GM12873 (cell line): ENCODE measurements around the gene RAP1GDS1.

Experiments used
- TF ChIP-seq, protein P1 (sequence below): IDR thresholded peaks from 2 replicates; pipeline ENCODE4 v1.5.1; 2012; ENCODE audit warnings: low read depth, mild to moderate bottlenecking, moderate library complexity, low read length, control low read depth; ENCODE audit not compliant: insufficient read depth; ENCODE audit errors: missing control alignments

RAP1GDS1 gene

DNA sequence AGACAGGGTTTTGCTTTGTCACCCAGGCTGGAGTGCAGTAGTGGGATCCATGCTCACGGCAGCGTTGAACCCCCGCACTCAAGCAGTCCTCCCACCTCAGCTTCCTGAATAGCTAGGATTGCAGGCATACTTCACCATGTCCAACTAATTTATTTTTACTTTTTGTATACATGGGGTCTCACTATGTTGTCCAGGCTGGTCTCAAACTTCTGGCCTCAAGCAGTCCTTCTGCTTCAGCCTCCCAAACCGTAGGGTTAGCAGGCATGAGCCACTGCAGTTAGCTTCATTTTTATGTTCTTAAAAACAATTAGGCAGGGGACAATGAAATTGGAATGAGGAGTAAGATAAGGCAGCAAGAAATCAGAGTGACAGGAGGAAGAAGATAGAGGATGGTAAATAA is 50.5 kb downstream of the RAP1GDS1 start:
- TF ChIP-seq, protein P1, sequence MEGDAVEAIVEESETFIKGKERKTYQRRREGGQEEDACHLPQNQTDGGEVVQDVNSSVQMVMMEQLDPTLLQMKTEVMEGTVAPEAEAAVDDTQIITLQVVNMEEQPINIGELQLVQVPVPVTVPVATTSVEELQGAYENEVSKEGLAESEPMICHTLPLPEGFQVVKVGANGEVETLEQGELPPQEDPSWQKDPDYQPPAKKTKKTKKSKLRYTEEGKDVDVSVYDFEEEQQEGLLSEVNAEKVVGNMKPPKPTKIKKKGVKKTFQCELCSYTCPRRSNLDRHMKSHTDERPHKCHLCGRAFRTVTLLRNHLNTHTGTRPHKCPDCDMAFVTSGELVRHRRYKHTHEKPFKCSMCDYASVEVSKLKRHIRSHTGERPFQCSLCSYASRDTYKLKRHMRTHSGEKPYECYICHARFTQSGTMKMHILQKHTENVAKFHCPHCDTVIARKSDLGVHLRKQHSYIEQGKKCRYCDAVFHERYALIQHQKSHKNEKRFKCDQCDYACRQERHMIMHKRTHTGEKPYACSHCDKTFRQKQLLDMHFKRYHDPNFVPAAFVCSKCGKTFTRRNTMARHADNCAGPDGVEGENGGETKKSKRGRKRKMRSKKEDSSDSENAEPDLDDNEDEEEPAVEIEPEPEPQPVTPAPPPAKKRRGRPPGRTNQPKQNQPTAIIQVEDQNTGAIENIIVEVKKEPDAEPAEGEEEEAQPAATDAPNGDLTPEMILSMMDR: no peak

DNA sequence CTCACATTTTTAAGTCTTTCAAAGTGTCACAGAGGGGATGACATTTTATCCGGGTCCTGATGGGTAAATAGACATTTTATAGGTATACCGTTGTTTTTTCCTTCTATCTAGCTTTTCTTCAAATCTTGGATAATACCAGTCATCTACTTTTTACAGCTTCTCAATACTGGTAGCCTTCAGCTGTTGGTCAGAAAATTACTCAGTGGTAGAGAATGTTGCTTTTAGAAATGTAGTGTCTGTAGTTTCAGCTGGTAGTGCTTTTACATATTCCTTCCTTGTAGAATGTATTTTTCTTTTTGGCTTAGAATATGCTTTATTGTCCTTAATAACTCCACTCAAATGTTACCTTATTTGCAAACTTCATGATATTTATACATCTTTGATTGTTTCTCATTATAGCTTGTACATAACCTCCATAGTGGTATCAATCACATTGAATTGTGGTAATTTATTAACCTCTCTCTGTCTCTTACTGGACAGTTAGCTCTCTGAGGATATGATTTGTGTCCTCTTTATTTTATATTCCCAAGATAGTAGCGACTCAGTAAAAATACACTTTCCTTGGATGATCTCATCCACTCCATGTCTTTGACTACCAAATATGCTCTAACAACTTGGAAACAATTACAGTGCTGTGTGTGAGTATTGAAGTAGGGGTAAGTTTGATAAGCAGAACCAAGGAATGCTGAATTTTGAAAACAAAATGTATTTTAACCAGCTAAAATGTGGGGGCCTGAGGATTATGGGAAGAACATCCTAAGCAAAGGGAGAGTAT is 53.8 kb downstream of the RAP1GDS1 start:
- TF ChIP-seq, protein P1: no peak

DNA sequence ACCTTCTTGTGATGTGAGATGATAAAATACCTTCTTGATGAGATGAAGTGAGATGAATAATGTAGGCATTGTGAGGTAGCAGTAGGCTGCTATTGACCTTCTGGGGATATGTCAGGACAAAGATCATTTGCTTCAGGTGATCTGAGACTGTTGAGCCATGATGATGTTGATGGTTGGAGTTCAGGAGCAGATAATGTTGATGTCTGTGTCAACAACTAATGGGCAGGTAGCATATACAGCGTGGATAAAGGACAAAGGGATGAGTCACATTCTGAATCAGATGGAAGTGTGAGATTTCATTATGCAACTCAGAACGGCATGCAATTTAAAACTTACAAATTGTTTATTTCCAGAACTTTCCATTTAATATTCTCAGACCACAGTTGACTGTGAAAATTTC is 57.3 kb downstream of the RAP1GDS1 start:
- TF ChIP-seq, protein P1: no peak

DNA sequence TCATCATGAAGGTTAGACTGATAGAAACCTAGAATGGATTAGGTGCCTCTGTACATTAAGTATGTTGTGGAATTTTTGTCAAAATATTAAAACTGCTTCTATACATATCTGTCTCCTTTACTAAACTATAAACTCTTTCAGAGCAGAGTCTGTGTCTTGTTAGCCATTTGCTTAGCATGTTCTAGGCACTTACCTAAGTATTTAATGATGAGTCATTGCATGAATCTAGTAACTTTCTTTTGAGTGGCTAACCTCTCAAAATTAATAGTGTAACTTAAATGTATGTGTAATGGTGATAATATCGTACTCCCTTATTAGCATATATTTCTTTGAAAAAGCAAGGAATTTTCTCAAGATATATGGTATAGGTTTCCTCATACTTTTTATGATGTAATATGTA is 57.8 kb downstream of the RAP1GDS1 start:
- TF ChIP-seq, protein P1: no peak

DNA sequence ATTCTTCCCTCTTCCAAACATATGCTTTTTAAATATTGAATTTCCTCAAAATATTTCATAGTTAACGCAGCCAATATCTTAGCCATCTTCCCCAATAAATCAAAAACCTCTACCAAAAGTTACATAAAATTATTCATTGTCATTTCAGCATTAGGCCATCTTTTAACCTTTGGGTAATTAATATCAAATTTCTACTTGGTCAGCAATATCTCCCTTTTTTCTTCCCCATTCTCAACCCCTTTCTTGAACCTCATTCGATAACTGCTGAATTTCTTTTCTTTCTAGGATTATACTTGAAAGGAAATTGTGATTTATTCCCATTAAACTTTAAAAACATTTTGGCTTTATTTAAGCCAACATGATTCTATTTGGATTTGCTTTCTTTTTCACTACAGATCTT is 65.0 kb downstream of the RAP1GDS1 start:
- TF ChIP-seq, protein P1: no peak

DNA sequence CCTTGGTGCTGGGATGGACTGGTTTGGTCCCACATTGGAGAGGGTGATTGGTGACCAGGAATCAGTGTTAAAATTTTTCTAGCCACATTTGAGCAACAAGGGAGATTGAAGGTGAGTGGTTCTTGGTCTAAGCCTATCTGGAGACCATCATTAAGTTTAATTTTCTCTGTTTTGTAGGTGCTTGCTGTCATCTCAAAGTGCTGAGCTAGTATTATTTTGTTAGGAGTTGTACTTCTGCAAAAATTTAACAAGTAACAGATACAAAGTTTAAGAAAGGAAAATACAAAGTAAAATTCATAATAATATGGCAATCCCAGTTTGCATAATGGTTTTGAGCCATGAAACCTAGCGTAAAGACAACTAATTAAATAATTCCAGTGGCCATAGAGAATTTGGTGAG is 66.5 kb downstream of the RAP1GDS1 start:
- TF ChIP-seq, protein P1: no peak

DNA sequence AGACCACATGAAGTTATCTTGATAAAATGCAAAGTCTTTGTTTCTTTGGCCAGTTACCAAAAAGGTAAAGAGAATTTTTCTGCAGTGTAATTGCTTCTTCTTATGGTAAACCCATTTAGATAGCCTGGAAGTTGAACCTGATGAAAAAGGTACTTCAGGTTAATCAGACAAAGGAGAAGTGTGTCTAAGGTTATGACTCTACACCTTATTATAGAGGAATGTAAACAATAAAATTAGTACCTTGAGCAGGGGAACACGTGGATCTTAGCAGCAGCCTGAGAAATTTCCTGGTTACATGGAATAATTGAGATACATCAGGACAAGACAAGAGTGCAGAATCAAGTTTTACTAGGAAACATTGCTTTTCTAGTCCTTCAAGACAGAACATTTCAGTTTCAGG is 70.8 kb downstream of the RAP1GDS1 start:
- TF ChIP-seq, protein P1: no peak

DNA sequence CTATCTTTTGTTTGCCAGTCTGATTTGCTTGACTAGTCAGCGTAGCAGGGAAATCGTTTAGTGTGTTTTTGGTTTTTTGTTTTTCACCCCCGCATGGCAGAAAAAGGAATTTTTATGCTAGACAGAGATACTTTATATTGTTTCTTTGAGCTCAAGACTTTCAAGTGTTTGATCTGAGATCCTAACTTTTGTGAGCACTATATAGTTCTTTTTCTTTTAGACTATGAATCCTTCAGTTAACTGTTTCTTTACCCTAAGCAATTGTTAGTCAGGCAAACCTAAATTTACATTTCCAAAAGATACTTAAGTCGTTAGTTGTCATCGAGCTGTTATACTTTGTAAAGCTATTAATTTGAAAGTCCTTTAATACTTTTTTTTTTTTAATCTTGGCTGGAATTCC is 73.3 kb downstream of the RAP1GDS1 start:
- TF ChIP-seq, protein P1: no peak
